ENCODE data around the gene HPCAL4.

- no peak for TF ChIP-seq JUNB (IDR thresholded peaks at IDR 0.05)
- TF ChIP-seq NFXL1 (IDR thresholded peaks at IDR 0.05; ENCODE audit: borderline replicate concordance), result no peak
- no peak for TF ChIP-seq CTCF (IDR thresholded peaks at IDR 0.05 in 2 of 3, conservative IDR thresholded peaks at IDR 0.05 in 1 of 3; ENCODE audit: control insufficient read depth in 2 of 3, extremely low read depth in 1 of 3, insufficient read depth in 1 of 3, low read depth in 3 of 3, low read length in 3 of 3)
- TF ChIP-seq, protein P1, sequence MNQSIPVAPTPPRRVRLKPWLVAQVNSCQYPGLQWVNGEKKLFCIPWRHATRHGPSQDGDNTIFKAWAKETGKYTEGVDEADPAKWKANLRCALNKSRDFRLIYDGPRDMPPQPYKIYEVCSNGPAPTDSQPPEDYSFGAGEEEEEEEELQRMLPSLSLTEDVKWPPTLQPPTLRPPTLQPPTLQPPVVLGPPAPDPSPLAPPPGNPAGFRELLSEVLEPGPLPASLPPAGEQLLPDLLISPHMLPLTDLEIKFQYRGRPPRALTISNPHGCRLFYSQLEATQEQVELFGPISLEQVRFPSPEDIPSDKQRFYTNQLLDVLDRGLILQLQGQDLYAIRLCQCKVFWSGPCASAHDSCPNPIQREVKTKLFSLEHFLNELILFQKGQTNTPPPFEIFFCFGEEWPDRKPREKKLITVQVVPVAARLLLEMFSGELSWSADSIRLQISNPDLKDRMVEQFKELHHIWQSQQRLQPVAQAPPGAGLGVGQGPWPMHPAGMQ (IDR thresholded peaks at IDR 0.05; ENCODE audit: borderline replicate concordance), result no peak
- TF ChIP-seq BACH1 (IDR thresholded peaks at IDR 0.05; ENCODE audit: borderline replicate concordance), result no peak
- no peak for TF ChIP-seq POLR2A (IDR thresholded peaks at IDR 0.05; ENCODE audit: low read depth, low read length)
- no peak for TF ChIP-seq EZH2 (IDR thresholded peaks at IDR 0.05; ENCODE audit: borderline replicate concordance, control insufficient read depth, low read depth, low read length)
- no peak for TF ChIP-seq RCOR1 (conservative IDR thresholded peaks at IDR 0.05; ENCODE audit: low read depth, low read length)
- TF ChIP-seq ETV6 (conservative IDR thresholded peaks at IDR 0.05 in 1 of 2, IDR thresholded peaks at IDR 0.05 in 1 of 2; ENCODE audit: borderline replicate concordance in 1 of 2, low read depth in 1 of 2), result no peak
- TF ChIP-seq POLR2AphosphoS5 (IDR thresholded peaks at IDR 0.05; ENCODE audit: low read length), result no peak
- no peak for TF ChIP-seq ZNF274 (IDR thresholded peaks at IDR 0.05; ENCODE audit: insufficient read depth, insufficient read length)
- TF ChIP-seq ATF3 (IDR thresholded peaks at IDR 0.05; ENCODE audit: borderline replicate concordance, extremely low read depth, low read depth, low read length), result no peak
- no peak for TF ChIP-seq EGR1 (IDR thresholded peaks at IDR 0.05; ENCODE audit: borderline replicate concordance in 1 of 2, low read depth in 2 of 2, low read length in 2 of 2)
Measured at GRCh38 chr1:39679821-39680220, 11.4 kb downstream of the HPCAL4 start.

Measured in GM12878 (cell line).